Activated naive CD4-positive, alpha-beta T cell treated with Interleukin-2 at 50 U/mL for 16 hours (primary cell): ENCODE data around the gene DAZL.
"Not testable (repeated sequence)": the region's sequence is repeated elsewhere in the genome, so short reads cannot be mapped to it uniquely, and the experiment has no call there.

ENCODE experiments used
- DNase-seq: peaks from one replicate; pipeline ENCODE4 v3.0.0-alpha.2; 2020

Gene DAZL, protein sequence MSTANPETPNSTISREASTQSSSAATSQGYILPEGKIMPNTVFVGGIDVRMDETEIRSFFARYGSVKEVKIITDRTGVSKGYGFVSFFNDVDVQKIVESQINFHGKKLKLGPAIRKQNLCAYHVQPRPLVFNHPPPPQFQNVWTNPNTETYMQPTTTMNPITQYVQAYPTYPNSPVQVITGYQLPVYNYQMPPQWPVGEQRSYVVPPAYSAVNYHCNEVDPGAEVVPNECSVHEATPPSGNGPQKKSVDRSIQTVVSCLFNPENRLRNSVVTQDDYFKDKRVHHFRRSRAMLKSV

DNA sequence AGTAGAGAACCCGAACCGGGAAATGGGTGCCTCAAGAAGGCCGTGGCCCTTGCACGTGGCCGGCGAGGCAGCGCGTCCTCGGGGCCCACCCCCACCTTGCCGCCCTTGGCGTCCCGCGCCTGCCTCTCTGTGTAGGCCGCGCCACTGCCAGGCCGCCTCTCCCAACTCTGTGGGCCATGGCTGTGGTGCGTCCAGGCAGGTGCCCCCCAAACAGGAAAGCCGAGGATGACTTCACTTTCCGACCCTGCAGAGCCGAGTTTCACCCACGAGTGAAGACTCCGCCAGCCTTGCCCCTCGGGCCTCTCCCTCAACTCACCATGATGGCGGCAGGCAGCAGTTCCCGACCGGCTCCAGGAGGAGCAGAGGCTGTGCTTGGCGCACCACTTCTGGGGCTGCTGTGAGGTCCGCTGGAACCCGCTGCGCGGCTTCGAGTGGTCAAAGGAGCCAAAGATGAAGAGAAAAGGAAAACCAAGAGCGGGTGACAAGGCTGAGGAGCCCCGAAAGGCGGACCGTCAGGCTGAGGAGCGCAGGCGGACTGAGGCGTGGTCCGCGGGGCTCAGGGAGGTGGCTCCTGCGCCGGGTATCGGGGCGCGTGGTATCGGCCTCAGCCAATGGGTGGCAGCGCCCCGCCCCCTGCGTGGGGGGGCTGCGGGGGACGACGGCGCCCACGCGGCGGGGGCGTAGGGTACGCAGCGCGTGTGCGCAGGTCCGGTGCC is at the start of gene DAZL:
TSS of gene DAZL (minus strand) at position 537 of the 716 bp plus-strand sequence. CDS start at position 319, 218 bp downstream.
- DNase-seq, result no peak

DNA sequence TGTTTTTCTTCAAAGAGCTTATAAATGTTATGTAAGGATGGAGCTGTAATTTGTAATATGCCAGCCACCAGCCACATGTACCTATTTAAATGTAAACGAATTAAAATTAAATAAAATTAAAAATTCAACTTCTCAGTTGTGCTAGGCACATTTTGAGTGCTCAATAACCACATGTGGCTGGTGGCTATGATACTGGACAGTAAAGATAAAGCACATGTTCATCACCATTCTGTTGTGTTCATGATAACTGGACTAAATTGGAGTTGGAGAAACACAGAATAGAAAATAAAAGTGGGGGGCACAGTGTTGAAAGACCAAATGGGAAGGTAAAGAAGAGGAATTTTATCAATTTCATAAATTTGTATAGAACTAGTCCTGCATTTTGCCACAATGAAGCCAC is 49.8 kb upstream of the DAZL start:
- DNase-seq, result no peak

DNA sequence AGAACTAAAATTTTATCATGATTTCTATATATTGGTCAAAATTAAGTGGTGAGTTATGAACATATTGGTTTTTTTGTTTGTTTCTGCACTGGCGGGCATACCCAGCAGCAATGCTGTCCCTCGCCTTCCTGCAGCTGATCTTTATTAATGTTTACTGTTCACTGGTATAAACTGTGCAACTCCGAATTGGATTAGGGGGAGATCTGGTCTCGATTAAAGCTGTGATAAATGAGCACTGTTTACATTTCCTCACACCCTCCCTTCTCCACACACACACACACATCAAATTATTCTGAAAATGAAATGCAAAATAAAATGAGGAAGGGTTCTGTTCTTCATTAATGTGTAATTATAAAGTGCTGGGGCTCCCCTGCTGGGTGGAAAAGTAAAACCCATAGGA is 48.5 kb upstream of the DAZL start:
- no peak for DNase-seq

DNA sequence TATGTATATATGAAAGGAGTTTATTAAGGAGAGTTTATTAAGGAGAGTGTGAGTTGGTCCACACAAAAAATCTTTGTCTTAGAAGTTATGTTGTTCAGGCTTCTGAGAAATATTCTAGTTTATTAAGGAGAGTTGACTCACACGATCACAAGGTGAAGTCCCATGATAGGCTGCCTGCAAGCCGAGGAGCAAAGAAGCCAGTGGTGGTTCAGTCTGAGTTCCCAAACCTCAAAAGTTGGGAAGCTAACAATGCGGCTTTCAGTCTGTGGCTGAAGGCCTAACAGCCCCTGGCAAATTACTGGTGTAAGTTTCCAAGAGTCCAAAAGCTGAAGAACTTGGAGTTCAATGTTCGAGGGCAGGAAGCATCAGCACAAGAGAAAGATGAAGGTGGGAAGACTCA is 42.4 kb upstream of the DAZL start:
- no peak for DNase-seq

DNA sequence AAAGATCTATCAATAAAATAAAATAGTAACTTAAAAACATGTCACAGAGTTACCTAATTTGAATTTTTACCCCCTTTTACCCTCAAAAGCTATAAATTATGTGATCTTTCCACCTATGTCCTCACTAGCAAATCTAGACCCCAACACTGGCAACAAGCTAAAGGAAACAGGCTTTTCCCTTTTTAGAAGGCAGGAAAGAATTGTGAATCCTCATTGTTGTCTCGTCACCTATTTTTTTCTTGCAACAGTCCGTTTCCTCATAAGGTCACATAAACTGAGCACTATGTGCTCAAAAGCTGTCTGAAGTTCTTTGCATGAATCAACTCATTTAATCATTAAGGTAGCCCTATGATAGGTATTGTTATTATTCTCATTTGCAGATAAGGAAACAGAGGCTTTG is 34.6 kb upstream of the DAZL start:
- DNase-seq, result no peak

DNA sequence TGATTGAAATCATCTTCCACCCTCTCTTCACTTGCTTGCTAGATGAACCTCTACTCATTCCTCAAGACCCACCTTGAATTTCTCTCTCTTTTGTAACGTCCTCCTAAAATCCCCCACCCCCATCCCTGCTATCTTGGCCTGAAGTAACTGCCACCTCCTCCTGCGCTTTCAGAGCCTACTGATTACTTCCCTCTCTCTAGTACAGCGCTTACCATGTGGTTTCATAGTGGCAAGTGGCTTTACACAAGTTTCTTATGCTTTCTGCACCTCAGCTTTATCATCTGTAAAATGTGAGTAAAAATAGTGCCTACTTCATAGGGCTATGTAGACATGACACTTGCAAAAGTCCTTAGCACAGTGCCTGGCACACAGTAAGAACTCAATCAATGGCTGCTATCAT is 28.7 kb upstream of the DAZL start:
- no peak for DNase-seq

DNA sequence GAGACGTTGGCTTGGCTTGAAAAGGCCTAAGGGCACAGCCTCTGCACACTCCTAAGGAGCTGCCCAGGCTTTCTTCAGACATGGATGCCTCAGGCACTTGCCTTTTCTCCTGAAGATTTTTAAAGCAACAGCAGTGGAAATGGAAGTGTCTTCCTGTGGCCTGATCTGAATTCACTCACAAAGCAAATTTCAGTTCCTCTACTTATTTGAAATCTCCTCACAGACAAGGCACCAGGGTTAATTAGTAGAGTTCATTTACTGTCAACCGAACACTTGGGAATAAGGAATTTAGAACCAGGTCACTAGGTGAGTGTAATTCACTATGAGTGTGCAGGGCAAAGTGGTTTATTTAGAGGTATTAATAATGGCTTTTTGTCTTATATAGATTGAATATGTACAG is 27.2 kb upstream of the DAZL start:
- no peak for DNase-seq

DNA sequence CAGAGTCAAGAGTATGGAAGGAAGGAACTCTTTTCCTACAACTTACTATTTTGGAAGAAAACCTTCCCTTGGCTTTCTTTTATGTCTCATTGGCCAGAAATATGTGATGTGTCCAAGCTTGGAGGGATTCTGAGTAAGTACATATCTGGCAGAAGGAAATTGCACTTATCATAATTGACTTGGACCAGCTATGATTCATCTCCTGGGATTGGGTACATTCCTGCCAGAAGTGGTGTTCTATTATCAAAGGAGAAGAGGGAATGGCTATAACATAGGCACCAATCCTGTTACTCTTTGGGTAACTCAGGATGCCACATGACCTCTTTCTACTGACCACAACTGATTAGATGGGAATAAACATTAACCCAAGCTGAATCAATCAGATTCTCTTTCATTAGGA is 13.5 kb upstream of the DAZL start:
- DNase-seq, result no peak

DNA sequence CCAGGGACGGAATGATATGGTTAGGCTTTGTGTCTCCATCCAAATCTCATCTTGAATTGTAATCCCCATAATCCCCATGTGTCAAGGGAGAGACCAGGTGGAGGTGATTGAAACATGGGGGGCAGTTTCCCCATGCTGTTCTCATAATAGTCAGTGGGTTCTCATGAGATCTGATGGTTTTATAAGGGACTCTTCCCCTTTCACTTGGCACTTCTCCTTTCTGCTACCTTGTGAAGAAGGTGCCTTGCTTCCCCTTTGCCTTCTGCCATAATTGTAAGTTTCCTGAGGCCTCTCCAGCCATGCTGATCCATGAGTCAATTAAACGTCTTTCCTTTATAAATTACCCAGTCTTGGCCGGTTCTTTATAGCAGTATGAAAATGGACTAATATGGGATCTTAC is 11.9 kb upstream of the DAZL start:
- DNase-seq, result not testable (repeated sequence)

DNA sequence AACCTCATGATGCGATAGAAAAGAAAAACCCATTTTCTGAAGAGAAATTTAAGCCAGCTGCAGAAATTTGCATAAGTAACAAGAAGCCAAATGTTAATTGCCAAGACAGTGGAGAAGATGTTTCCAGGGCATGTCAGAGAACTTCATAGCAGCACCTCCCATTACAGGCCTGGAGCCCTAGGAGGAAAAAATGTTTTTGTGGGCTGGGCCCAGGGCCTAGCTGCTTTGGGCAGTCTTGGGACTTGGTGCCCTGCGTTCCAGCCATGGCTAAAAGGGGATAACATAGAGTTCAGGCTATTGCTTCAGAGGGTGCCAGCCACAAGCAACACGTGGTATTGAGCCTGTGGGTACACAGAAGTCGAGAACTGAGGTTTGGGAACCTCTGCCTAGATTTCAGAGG is 10.9 kb upstream of the DAZL start:
- DNase-seq, result no peak

DNA sequence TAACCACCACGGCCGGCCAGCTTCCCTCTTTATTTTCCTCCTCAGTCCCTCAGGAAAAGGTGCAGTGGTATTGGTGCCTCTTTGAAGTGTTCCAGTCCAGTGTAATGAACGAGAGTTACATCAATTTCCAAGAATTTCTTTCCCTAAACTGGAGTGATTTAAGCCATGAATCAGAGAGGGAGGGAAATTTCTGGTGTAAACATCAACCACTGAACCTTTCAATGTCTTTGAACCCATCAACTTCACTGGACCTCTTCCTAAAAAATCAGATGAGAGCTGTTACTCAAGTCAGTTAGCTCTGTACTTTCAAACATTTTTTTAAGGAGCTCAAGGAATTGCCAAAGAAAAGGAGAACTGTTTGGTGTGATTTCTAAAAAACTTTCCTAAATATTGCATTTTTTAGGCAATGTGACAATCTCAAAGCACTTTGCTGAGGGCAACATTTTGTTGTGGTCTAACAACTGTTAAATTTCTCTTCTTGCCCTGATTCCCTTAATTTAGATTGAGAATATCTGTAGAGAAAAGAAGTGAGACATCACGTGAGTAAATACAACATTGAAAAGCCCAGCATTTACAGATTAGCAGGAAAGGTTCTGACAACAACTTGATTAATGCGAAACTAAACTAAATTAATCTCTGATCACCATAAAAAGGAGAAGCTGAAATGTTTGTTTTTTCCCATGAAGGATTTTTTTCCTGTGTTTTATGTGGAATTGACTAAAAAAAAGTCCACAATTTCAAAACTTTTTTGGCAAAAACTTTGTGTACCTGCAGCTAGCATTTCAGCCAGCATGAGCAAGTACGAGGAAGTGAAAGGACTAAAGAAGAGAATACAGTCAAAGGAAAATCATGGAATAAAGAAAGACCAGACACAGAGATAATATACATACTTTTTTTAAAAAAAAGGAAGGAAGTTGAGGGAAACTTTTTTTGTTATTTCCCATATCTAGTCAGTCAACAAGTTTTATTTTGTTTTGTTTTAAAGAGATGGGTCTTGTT is 9.1 kb upstream of the DAZL start:
- no peak for DNase-seq

DNA sequence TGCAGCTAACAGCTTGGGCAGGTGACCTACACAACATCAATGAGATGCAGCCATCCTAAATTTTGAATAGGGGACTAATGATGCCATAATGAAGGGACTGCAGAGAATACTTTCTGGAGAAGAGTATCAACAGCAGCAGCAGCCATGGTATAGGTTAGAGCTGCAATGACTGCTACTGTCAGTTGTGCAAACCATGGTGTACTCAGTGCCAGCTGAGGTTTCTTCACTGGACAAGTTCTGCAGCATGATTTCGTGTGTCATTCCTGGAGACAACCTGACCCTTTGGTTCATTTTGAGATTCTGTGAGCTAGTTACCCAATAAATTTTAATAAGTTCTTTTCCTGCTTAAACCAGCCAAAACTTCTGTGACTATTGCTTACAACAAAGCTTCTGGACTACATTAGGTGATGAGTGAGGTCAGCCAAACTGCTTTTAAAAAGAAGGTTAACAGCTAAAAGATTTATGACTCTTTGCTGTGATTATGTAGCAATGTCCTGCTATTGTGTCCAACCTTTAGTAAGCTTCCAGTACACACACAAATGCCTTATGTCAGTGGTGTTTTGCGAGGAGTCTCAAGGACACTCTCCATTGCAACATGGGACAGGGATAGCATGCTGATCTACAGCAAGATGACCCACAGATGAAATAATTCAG is 4.8 kb upstream of the DAZL start:
- DNase-seq, result no peak

DNA sequence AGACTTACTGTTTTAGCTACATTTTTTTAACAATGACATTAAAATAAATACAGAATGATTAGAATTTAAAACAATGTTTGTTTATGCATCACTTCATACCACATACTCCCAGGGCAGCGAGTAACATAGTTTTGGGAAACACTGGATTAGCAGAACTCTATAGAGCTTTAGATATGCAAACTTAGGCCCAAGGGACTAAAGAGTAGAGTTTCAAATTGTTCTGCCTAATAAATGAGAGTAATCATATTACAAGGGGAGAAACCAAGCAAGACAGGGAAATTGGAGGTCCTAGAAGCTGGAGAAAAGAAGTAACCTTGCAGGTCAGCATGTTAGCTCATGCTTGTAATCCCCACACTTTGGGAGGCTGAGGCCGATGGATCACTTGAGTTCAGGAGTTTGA is 3.6 kb upstream of the DAZL start:
- DNase-seq, result no peak

DNA sequence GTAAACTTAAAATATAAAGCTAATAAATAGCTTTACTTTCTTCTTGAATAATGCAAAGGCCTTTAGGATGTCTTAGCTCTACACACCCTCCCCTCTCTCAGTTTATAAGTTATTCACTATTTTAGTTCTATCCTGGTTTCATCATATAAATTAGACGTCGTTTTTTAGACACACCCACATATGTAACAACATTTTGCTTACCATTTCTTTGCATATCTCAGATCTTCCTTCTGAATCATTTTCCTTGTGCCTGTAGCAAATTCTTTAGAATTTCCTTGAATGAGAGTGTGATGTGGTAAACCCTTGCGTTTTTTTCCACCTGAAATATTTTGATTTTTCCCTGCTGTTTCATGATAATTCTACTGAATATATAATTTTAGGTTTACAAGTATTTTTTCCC is 2.5 kb upstream of the DAZL start:
- DNase-seq, result no peak

DNA sequence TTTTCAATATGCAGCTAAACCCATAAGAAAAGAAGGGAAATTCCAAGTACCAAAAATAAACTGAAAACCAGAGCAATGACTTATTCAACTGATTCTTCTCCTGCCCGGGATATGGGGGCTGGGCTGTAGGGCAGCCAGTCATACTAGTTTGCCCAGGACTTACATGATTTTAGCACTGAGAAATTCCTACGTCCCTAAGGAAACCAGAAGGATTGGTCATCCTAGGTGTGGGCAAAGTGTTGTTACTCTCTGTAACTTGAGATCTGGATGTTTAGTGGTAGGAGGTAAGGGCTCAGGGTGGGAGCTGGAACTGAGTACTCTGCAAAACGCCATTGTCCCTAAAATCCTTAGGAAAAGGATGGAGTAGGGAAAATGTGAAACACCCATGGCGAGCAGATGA is 1.2 kb upstream of the DAZL start:
- no peak for DNase-seq

DNA sequence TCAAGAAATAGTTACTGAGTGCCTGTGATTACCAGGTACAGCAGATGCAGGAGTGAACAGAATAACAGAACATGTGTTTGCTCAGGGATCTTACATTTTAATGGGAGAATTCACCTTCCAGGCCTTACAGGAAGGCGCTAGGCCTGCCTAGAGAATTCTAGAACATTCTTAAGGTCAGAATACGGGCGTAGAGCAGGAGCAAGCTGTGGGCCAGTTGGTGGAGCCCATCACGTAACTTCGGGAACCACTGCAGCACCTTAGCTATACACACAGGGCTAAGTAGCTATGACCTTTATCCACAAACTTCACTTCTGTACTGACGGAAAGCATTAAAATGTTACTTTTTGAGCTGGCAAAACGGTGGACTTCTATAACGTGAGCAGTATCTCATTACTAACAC is 743 bp upstream of the DAZL start:
- DNase-seq, result no peak

DNA sequence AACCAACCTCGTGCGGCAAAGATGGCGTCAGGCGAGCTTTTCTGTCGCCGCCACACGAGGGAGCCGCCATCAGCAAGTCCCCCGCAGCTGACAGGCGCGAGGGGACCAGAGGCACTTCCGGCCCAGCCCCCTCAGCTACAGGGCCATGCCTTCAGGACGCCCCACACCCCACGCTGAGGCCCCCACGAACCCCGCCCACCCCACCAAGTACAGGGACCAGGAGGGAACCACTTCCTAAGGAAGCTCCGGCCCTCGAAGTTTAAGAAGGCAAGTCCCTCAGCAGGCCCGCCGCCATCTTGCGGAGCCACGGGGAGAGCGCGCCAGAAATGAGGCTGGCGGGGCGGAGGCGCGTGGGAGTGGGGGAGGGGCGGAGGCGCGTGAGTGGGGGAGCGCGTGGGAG is 790 bp downstream of the DAZL start:
- no peak for DNase-seq

DNA sequence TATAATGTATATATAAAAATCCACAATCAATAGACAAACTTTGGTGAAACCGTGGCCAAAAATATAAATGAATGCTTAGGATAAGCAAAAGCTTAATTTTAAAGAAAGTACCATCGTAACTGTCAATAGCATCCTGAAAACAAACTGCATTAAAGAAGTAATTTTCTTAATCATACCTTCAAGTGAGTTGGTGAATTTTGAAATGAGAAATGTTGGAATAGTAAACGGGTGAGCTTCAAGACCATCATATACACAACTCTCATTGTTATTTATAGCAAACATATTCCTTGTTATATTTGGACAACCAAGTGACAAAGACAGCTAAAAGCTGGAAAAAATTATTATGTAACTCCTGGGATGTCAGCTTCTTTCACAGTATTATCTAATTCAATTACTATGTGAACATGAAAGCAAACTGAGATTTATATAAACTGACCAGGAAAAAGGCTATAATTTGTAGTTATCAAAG is 3.7 kb downstream of the DAZL start:
- DNase-seq, result no peak

DNA sequence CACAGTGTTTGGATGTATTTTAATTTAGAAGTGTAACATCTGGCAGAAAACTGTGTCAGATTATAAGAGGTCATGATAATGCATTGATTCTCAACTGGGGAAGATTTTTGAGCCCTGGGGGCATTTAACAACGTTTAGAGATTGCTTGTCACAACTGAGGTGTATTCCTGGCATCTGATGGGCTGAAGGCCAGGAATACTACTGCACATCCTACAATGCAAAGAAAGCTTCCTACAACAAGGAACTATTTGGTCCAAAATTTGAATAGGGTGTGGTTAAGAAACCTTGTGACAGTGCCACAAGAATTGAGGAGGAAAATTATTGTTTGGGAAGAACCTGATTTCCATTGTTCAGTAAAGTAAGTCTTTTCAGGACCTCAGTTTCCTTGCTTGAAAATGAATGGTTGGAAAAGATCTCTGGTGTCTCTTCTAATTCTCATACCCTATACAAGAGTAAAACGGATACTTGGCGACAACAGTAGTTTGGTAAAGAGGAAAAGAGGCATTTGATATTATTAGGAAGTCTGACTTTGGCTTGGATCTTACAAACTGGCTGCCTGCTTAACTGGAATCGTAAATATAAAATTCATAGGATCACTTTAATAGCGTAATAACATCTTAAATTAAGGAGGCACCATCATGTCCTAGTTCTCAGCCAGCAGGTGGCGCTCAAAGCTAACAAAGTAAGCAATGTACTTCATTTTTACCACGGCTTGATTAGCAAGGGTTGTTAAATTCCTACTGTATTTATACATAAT is 4.3 kb downstream of the DAZL start:
- DNase-seq, result peak; percentile 81

DNA sequence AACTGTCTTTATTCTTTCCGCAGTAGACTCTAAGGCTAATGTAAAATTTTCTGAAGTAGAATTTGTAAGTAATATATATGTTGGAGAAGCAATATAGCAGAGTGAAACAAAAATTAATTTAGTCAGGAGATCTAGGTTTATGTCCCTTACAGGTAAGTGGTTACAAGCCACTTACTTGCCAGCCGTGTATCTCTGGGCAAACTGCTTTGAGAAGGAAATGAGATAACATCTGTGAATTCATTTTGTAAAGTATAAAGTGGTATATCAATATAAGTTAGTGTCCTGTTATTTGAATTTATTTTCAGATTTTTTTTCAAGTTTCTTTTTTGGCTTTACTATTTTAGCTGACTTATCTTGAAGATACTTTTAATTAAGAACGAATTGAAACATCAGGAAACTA is 5.5 kb downstream of the DAZL start:
- no peak for DNase-seq

DNA sequence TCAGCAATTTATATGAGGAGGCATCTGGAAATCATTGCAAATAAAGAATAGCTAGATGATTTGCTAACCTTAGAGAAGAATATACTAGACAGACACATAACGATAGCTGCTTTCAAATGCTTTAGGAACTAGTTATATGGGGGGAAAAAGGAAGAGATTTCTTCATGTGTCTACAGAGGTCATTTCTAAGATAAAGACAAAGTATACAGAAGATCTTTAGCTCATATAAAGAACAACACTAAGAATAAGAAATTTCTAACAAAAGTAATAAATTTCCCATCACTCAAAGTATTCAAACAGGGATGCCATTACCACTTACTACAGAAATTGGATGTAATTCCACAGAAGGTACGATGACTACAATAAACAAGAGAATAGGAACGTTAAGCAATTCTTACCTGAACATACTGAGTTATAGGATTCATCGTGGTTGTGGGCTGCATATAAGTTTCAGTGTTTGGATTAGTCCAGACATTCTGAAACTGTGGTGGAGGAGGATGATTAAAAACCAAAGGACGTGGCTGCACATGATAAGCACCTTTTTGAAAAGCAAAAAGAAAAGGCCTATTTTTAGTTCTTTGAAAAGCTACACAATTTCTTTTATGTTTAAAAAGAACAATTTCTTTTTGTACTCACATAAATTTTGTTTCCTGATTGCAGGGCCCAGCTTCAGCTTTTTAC is 8.7 kb downstream of the DAZL start:
- peak; percentile 30 for DNase-seq

DNA sequence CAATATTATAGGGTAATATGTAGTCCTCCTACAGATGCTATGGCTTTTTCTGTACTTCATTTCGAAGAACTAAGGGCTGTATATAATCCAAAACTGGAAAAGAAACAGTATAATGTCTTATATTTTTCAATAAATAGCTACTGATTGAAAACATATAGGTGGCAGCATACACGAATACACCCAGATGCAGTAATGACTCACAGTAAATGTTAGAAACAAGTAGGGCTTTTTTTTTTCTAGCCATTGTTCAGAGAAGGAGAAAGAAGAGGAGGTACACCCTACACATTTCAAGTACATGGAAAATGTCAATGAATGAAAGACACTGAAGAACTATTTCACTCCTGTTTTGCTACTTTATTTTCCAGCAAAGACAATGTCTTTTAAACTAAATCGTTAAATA is 9.4 kb downstream of the DAZL start:
- DNase-seq, result no peak
